Stomach smooth muscle (tissue), 2 donors: Measurements from ENCODE around the gene WBP1L.
A peak's percentile ranks its signal among the peaks of the same experiment; 100 is the strongest.
"Not testable (repeated sequence)": the region's sequence is repeated elsewhere in the genome, so short reads cannot be mapped to it uniquely, and the experiment has no call there.

ENCODE experiments used
- H3K27ac ChIP-seq: one replicate; pipeline ENCODE4 v1.7.0; 2013; ENCODE audit warnings: mild to moderate bottlenecking, low read length, inconsistent platforms
- H3K27me3 ChIP-seq, 2 donors: one replicate each; pipeline ENCODE4 v1.7.0; 2013; ENCODE audit warnings: low read length in 2 of 2; ENCODE audit not compliant: insufficient read depth in 2 of 2, control insufficient read depth in 1 of 2
- H3K36me3 ChIP-seq, 2 donors: one replicate each; pipeline ENCODE4 v1.7.0; 2013; ENCODE audit warnings: low read length in 2 of 2; ENCODE audit not compliant: control insufficient read depth in 2 of 2, insufficient read depth in 2 of 2
- H3K4me1 ChIP-seq: one replicate; pipeline ENCODE4 v1.7.0; 2013; ENCODE audit warnings: low read length; ENCODE audit not compliant: control insufficient read depth, insufficient read depth
- H3K4me3 ChIP-seq, 2 donors: one replicate each; pipeline ENCODE4 v1.7.0; 2013; ENCODE audit warnings: low read length in 2 of 2
- H3K9ac ChIP-seq, 2 donors: one replicate each; pipeline ENCODE4 v1.7.0; 2013; ENCODE audit warnings: low read length in 2 of 2, mild to moderate bottlenecking in 1 of 2
- H3K9me3 ChIP-seq, 2 donors: one replicate each; pipeline ENCODE4 v1.7.0; 2013; ENCODE audit warnings: low read length in 2 of 2; ENCODE audit not compliant: control insufficient read depth in 2 of 2
- donor health status: healthy.
- donor health status: Pancreatic carcinoma.

Gene WBP1L

GRCh38 chr10:102712843-102713538, 30.8 kb upstream of the WBP1L start:
- H3K9ac ChIP-seq: peak overlapping the region; percentile 73 to 79
- H3K27ac ChIP-seq: peak overlapping the region; percentile 67
- peaks cover 13% of the 10 kb centered on the region for H3K4me1 ChIP-seq
- H3K9me3 ChIP-seq: no peaks in the 10 kb centered on the region
- H3K27me3 ChIP-seq: no peaks in the 10 kb centered on the region
- H3K36me3 ChIP-seq: no peaks in the 10 kb centered on the region
- H3K4me3 ChIP-seq: peak overlapping the region; percentile 92 to 94

DNA sequence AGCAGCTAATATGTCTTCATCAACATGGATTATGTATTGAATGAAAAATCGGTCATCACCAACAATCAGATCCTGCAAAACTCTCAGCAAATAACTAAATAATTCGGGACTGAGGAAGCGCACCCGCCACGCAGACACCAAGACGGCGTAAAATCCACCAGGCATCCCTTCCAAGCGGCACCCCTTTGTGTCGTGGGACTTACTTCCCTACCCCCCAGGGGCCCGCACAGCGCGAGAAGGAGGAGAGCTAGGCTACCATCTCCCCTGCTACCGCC, 30.3 kb upstream of the WBP1L start:
- H3K4me3 ChIP-seq: peak overlapping the region; percentile 92 to 94
- peaks cover 18% of the 10 kb centered on the region for H3K4me1 ChIP-seq
- no peaks in the 10 kb centered on the region for H3K36me3 ChIP-seq
- peak overlapping the region; percentile 73 to 79 for H3K9ac ChIP-seq
- H3K9me3 ChIP-seq: no peaks in the 10 kb centered on the region
- H3K27ac ChIP-seq: peak overlapping the region; percentile 67
- H3K27me3 ChIP-seq: no peaks in the 10 kb centered on the region

DNA sequence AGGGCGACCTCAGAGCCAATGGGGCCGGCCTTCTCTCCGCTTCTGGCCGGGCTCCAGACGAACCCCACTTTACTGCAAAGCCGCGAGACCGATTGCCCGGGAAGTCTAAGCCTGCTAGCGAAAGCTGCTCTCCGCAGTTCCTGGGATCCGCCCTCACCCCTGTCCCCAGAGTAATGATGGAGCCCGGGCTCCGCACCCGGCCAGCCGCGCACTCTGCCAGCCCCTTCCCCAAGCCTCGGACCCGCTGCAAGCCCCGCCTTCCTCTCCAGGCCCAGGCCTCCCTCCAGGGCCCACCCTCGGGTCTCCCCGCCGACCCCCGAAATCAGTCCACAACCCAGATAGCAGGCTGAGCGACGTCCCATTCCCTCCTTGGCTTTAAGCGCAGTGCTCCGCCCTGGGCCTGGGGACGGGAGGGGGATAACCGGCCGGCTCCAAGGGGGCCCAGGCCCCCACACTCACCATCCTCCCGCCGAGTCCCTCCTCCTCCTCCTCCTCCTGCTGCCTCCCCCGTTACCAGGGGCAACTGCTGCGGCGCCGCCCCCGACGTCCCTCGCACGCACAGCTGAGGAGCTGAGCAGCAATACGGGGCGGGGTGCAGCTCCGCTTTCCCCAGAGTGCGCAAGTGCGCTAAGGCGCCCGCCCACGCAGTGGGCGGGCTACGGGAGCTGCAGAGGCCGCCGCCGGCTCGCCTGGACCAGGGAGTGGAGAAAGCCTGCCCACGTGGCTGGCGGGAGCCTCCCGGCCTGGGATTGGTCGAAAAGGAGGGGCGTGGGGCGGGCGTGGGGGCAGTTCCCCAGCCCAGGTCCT, 29.7 kb upstream of the WBP1L start, which contains the start of gene ARL3:
ARL3 (minus strand) TSS at position 584 of the 807 bp plus-strand sequence; CDS start at position 462, 122 bp downstream.
- Histone ChIP-seq H3K4me3 (peak within 1 kb of the TSS; percentile 92 to 94), H3K36me3 (no peaks in the 10 kb centered on the region), H3K27ac (peak within 1 kb of the TSS; percentile 67), H3K4me1 (peaks cover 19% of the 10 kb centered on the region), H3K9me3 (no peaks in the 10 kb centered on the region), H3K27me3 (no peaks in the 10 kb centered on the region), H3K9ac (peak within 1 kb of the TSS; percentile 73 to 79)

DNA sequence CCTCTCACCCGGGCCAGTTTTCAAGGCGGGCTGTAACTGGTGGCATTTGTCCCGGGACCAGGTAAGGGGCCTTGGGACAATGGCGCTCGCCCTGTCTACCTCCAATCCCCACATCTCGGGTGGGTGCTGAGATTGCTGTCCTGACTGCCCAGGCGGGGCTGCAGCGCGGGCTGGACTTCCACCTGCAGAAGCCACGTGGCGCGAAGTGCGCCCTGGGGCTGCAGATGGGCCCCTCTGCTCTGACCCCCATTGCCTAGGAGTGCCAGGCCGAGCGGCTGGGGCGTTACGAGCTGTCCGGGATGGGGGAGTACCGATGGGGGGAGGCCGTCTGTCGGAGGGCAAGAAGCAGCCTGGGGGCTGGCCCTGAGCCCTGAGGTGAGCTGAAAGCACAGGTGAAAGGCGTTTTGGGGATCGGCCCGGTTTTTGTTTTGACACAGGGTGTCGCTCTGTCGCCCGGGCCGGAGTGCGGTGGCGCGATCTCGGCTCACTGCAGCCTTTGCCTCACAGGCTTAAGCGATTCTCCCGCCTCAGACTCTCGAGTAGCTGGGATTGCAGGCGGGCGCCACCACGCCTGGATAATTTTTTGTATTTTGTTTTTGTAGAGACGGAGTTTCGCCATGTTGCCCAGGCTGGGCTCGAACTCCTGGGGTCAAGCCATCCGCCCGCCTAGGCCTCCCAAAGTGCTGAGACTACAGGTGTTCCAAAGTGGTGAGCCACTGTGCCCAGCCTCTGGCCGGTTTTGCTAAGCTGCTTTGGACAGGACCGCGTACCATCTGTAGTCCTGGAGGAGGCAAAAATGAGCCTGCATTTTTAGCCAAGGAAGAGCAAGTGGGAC, 28.9 kb upstream of the WBP1L start, which contains the start of gene SFXN2:
SFXN2 (plus strand) TSS at position 16 of the 835 bp plus-strand sequence. CDS start 12,001 bp downstream, outside the sequence.
- Histone ChIP-seq H3K27ac (peak within 1 kb of the TSS; percentile 67), H3K9ac (peak within 1 kb of the TSS; percentile 73 to 79), H3K4me1 (peaks cover 19% of the 10 kb centered on the region), H3K9me3 (no peaks in the 10 kb centered on the region), H3K36me3 (no peaks in the 10 kb centered on the region), H3K27me3 (no peaks in the 10 kb centered on the region), H3K4me3 (peak within 1 kb of the TSS; percentile 92 to 94)

- no peak overlapping the region for H3K4me3 ChIP-seq
- no peak overlapping the region for H3K27ac ChIP-seq
- H3K27me3 ChIP-seq: no peaks in the 10 kb centered on the region
- no peaks in the 10 kb centered on the region for H3K36me3 ChIP-seq
- peaks cover 19% of the 10 kb centered on the region for H3K4me1 ChIP-seq
- no peak overlapping the region for H3K9ac ChIP-seq
- no peaks in the 10 kb centered on the region for H3K9me3 ChIP-seq
Measured at GRCh38 chr10:102715880-102716279, 27.9 kb upstream of the WBP1L start.

GRCh38 chr10:102716900-102717565, 26.7 kb upstream of the WBP1L start:
- H3K36me3 ChIP-seq, H3K4me3 ChIP-seq, H3K27ac ChIP-seq, H3K27me3 ChIP-seq, H3K9ac ChIP-seq, H3K9me3 ChIP-seq: not testable (repeated sequence)
- H3K4me1 ChIP-seq: peaks cover 19% of the 10 kb centered on the region

- Histone ChIP-seq H3K9ac (peak overlapping the region in 1 of 2 donors; percentile 42), H3K4me3 (no peak overlapping the region), H3K4me1 (peaks cover 19% of the 10 kb centered on the region), H3K36me3 (no peaks in the 10 kb centered on the region), H3K9me3 (no peaks in the 10 kb centered on the region), H3K27me3 (no peaks in the 10 kb centered on the region), H3K27ac (peak overlapping the region; percentile 64)
Measured at GRCh38 chr10:102718220-102718619, 25.5 kb upstream of the WBP1L start.

- Histone ChIP-seq H3K36me3 (no peaks in the 10 kb centered on the region), H3K27me3 (no peaks in the 10 kb centered on the region), H3K9ac (no peak overlapping the region), H3K4me3 (no peak overlapping the region), H3K27ac (no peak overlapping the region), H3K4me1 (peaks cover 5% of the 10 kb centered on the region), H3K9me3 (no peaks in the 10 kb centered on the region)
Measured at GRCh38 chr10:102720337-102720736, 23.4 kb upstream of the WBP1L start.

- no peaks in the 10 kb centered on the region for H3K9me3 ChIP-seq
- H3K4me3 ChIP-seq: no peak overlapping the region
- no peaks in the 10 kb centered on the region for H3K27me3 ChIP-seq
- no peaks in the 10 kb centered on the region for H3K36me3 ChIP-seq
- peaks cover 5% of the 10 kb centered on the region for H3K4me1 ChIP-seq
- H3K27ac ChIP-seq: no peak overlapping the region
- H3K9ac ChIP-seq: no peak overlapping the region
Measured at GRCh38 chr10:102720775-102721301, 22.9 kb upstream of the WBP1L start.

GRCh38 chr10:102721954-102722353, 21.8 kb upstream of the WBP1L start:
- Histone ChIP-seq H3K9me3 (no peaks in the 10 kb centered on the region), H3K36me3 (no peaks in the 10 kb centered on the region), H3K4me1 (peaks cover 5% of the 10 kb centered on the region), H3K4me3 (no peak overlapping the region), H3K27me3 (no peaks in the 10 kb centered on the region), H3K9ac (no peak overlapping the region), H3K27ac (no peak overlapping the region)
